Glutamatergic neuron (in vitro differentiated cells): ENCODE measurements around the gene ZNF672. TPM values are rescaled to one million over a fixed set of nuclear protein-coding genes. Genes with fewer than 3 reads are reported as not detected.
A peak's percentile ranks its signal among the peaks of the same experiment; 100 is the strongest.
"Not testable (repeated sequence)": the region's sequence is repeated elsewhere in the genome, so short reads cannot be mapped to it uniquely, and the experiment has no call there.

Experiments
- DNase-seq: peaks from one replicate; pipeline ENCODE4 v3.0.0; 2022
- H3K27ac Mint-ChIP-seq: one replicate; pipeline ENCODE4 v1.8.0; 2020; ENCODE audit warnings: mild to moderate bottlenecking, mixed read lengths, inconsistent platforms; ENCODE audit not compliant: unreplicated experiment
- H3K27me3 Mint-ChIP-seq: one replicate; pipeline ENCODE4 v1.8.0; 2020; ENCODE audit warnings: mild to moderate bottlenecking, moderate library complexity, mixed read lengths, inconsistent platforms; ENCODE audit not compliant: unreplicated experiment
- H3K36me3 Mint-ChIP-seq: one replicate; pipeline ENCODE4 v1.8.0; 2020; ENCODE audit warnings: mild to moderate bottlenecking, mixed read lengths, inconsistent platforms; ENCODE audit not compliant: unreplicated experiment
- H3K4me1 Mint-ChIP-seq: one replicate; pipeline ENCODE4 v1.8.0; 2020; ENCODE audit warnings: mild to moderate bottlenecking, low read depth, mixed read lengths, inconsistent platforms; ENCODE audit not compliant: unreplicated experiment
- H3K4me3 Mint-ChIP-seq: one replicate; pipeline ENCODE4 v1.8.0; 2020; ENCODE audit warnings: mild to moderate bottlenecking, mixed read lengths, inconsistent platforms; ENCODE audit not compliant: unreplicated experiment
- H3K9me3 Mint-ChIP-seq: one replicate; pipeline ENCODE4 v1.8.0; 2020; ENCODE audit warnings: mild to moderate bottlenecking, moderate library complexity, mixed read lengths, inconsistent platforms; ENCODE audit not compliant: unreplicated experiment
- CTCF ChIP-seq: fragments of 200-600 bp; sonication (generic); IDR thresholded peaks from one replicate; pipeline ENCODE4 v1.5.0; 2021; ENCODE audit not compliant: partially characterized antibody, unreplicated experiment
- long read RNA-seq: library from polyadenylated mRNA; unstranded; transcript quantifications from one replicate; pipeline ENCODE4 v2.0.0, GENCODE V29; 2020; ENCODE audit not compliant: unreplicated experiment
- total RNA-seq: library from RNA; stranded (reverse); fragmentation: NEBNext Ultra II Directional; extraction: Animal tissue kit (Norgen Biotek cat#: 25700); gene quantifications from one replicate; pipeline ENCODE4 v1.2.1, GENCODE V29; 2021; ENCODE audit not compliant: unreplicated experiment

Gene ZNF672
- 30.5 TPM for total RNA-seq
- long read RNA-seq, transcript ZNF672-201 (4 exons, 2,989 nt) = major isoform, 8 of 12 reads
- long read RNA-seq, partial matches to known transcripts = 1 of 12 reads
- long read RNA-seq, other reads (novel, unspliced or antisense) = 2 of 12 reads

DNA sequence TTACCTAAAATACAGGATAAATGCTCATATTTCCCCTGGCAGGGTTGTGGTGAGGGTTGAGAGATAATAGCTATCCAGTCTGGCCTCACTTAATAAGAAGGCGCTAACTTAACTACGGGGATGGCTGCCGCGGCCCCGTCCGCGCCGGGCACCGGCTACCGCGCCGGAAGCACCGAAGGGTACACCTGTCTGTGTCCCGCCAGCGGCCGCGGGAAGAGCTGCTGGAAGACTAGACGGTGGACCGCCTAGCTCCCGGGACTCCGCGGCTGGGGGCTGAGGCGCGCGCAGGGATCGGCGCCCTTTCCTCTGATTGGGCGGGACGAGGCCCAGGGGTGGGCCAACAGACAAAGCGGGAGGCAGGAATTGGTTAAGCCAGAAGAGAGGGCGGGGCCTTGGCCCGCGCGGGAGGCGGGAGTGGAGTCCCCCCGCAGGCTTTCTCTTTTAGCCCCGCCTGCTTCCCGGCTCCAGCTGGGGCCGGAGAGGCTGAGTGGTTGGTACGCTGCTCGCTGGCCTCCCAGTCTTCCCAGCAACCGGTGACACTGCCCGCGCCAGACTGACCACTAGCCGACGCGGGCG lies at the start of gene ZNF672:
TSS of gene ZNF672 (plus strand) at position 444 of the 576 bp plus-strand sequence. CDS start 9,051 bp downstream, outside the sequence.
- Mint-ChIP-seq H3K27ac (peak within 1 kb of the TSS; percentile 88), H3K9me3 (peaks cover 2% of the 10 kb centered on the region), H3K4me3 (peak within 1 kb of the TSS; percentile 91), H3K4me1 (peaks cover 3% of the 10 kb centered on the region), H3K36me3 (no peaks in the 10 kb centered on the region), H3K27me3 (no peaks in the 10 kb centered on the region)
- TF ChIP-seq CTCF = no peak
- peak; percentile 98 for DNase-seq

GRCh38 chr1:248788327-248788726 lies 49.7 kb upstream of the ZNF672 start:
- no peaks in the 10 kb centered on the region for H3K9me3 Mint-ChIP-seq
- H3K4me1 Mint-ChIP-seq = no peaks in the 10 kb centered on the region
- no peaks in the 10 kb centered on the region for H3K36me3 Mint-ChIP-seq
- TF ChIP-seq CTCF = no peak
- no peak overlapping the region for H3K27ac Mint-ChIP-seq
- no peaks in the 10 kb centered on the region for H3K27me3 Mint-ChIP-seq
- no peak overlapping the region for H3K4me3 Mint-ChIP-seq
- DNase-seq = no peak

DNA sequence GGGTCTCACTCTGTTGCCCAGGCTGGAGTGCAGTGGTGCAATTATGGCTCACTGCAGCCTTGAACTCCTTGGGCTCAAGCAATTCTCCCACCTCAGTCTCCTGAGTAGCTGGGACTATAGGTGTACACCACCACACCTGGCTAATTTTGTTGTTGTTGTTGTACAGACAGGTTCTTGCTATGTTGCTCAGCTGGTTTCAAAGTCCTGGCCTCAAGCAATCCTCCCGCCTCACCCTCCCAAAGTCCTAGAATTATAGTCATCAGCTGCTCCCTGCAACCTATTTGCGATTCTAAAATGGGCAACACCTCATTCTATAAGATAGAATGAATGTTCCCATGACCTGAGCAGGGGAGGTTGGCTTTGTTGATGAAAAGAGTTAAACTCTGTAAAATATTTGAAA lies 48.7 kb upstream of the ZNF672 start:
- DNase-seq, H3K4me1 Mint-ChIP-seq, H3K27ac Mint-ChIP-seq, H3K4me3 Mint-ChIP-seq, H3K36me3 Mint-ChIP-seq, H3K27me3 Mint-ChIP-seq, H3K9me3 Mint-ChIP-seq: not testable (repeated sequence)

- no peaks in the 10 kb centered on the region for H3K4me1 Mint-ChIP-seq
- no peaks in the 10 kb centered on the region for H3K27me3 Mint-ChIP-seq
- no peaks in the 10 kb centered on the region for H3K36me3 Mint-ChIP-seq
- no peak for TF ChIP-seq CTCF
- no peaks in the 10 kb centered on the region for H3K9me3 Mint-ChIP-seq
- H3K4me3 Mint-ChIP-seq = no peak overlapping the region
- no peak for DNase-seq
- no peak overlapping the region for H3K27ac Mint-ChIP-seq
Observed at GRCh38 chr1:248790456-248790855, 47.6 kb upstream of the ZNF672 start.

DNA sequence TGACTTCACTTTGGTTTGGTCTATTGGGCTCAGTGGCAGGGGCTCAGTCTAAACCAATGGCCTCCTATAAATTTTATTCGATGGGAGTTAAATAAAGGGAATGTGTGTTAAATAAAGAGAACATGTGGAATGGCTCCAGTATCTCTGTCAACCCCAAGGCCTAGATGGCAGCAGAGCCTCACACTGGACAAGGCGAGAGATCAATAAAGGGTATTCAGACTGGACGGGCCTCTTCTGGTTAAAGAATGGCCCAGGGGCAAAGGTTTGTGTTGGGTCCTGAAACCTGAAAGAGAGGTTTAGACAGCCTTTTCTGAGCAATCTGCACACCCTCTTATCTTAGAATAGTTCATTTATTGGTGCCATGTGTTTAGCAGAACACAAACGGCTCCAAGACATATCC lies 47.0 kb upstream of the ZNF672 start:
- Mint-ChIP-seq H3K27me3 (no peaks in the 10 kb centered on the region), H3K27ac (no peak overlapping the region), H3K4me1 (no peaks in the 10 kb centered on the region), H3K9me3 (no peaks in the 10 kb centered on the region), H3K4me3 (no peak overlapping the region), H3K36me3 (no peaks in the 10 kb centered on the region)
- no peak for TF ChIP-seq CTCF
- no peak for DNase-seq
